Fibroblast of gingiva (primary cell): ENCODE measurements around the gene SGCD.

ENCODE experiments used
- DNase-seq: peaks from one replicate; pipeline ENCODE4 v3.0.0-alpha.2; 2011; ENCODE audit warnings: low read depth

The SGCD gene

GRCh38 chr5:156513123-156513815, 186.3 kb downstream of the SGCD start:
- no peak for DNase-seq

GRCh38 chr5:156515121-156515520, 188.2 kb downstream of the SGCD start:
- DNase-seq, result no peak

GRCh38 chr5:156515803-156516360, 188.9 kb downstream of the SGCD start:
- no peak for DNase-seq

GRCh38 chr5:156522651-156523529, 195.9 kb downstream of the SGCD start:
- no peak for DNase-seq

GRCh38 chr5:156523607-156524006, 196.6 kb downstream of the SGCD start:
- no peak for DNase-seq

- peak; percentile 7 for DNase-seq
Observed at GRCh38 chr5:156526081-156526925, 199.3 kb downstream of the SGCD start.

GRCh38 chr5:156527611-156528010, 200.6 kb downstream of the SGCD start:
- DNase-seq, result no peak

GRCh38 chr5:156528673-156529072, 201.7 kb downstream of the SGCD start:
- no peak for DNase-seq

- peak; percentile 22 for DNase-seq
Observed at GRCh38 chr5:156529892-156530291, 202.9 kb downstream of the SGCD start.

GRCh38 chr5:156531199-156531598, 204.2 kb downstream of the SGCD start:
- no peak for DNase-seq

- no peak for DNase-seq
Observed at GRCh38 chr5:156532921-156533320, 206.0 kb downstream of the SGCD start.

- DNase-seq, result peak; percentile 23
Observed at GRCh38 chr5:156534085-156534484, 207.1 kb downstream of the SGCD start.

- peak; percentile 14 for DNase-seq
Observed at GRCh38 chr5:156534906-156535485, 208.0 kb downstream of the SGCD start.

- DNase-seq, result no peak
Observed at GRCh38 chr5:156540491-156540890, 213.5 kb downstream of the SGCD start.

GRCh38 chr5:156541582-156541981, 214.6 kb downstream of the SGCD start:
- no peak for DNase-seq

- no peak for DNase-seq
Observed at GRCh38 chr5:156543348-156544145, 216.6 kb downstream of the SGCD start.

GRCh38 chr5:156552855-156553358, 225.9 kb downstream of the SGCD start:
- DNase-seq, result no peak

- DNase-seq, result no peak
Observed at GRCh38 chr5:156556666-156557406, 229.9 kb downstream of the SGCD start.

- DNase-seq, result no peak
Observed at GRCh38 chr5:156560002-156560401, 233.0 kb downstream of the SGCD start.

GRCh38 chr5:156561651-156562050, 234.7 kb downstream of the SGCD start:
- DNase-seq, result no peak
